ENCODE data around the gene CAMTA1.
A peak's percentile ranks its signal among the peaks of the same experiment; 100 is the strongest.

The CAMTA1 gene

GRCh38 chr1:6873298-6874015 is 88.2 kb downstream of the CAMTA1 start:
- DNase-seq (ENCODE audit: low spot score) = no peak

- no peak for DNase-seq (ENCODE audit: low spot score)
These were observed 89.0 kb downstream of the CAMTA1 start for GRCh38 chr1:6874298-6874697.

GRCh38 chr1:6880951-6881690 is 95.9 kb downstream of the CAMTA1 start:
- DNase-seq (ENCODE audit: low spot score) = no peak

- DNase-seq (ENCODE audit: low spot score) = no peak
These were observed 97.2 kb downstream of the CAMTA1 start for GRCh38 chr1:6882414-6882813.

GRCh38 chr1:6884652-6885153 is 99.4 kb downstream of the CAMTA1 start:
- DNase-seq (ENCODE audit: low spot score) = no peak

- DNase-seq (ENCODE audit: low spot score) = no peak
These were observed 100.2 kb downstream of the CAMTA1 start for GRCh38 chr1:6885426-6885825.

- no peak for DNase-seq (ENCODE audit: low spot score)
These were observed 101.3 kb downstream of the CAMTA1 start for GRCh38 chr1:6886523-6886922.

- DNase-seq (ENCODE audit: low spot score) = no peak
These were observed 103.0 kb downstream of the CAMTA1 start for GRCh38 chr1:6888268-6888667.

GRCh38 chr1:6888870-6889269 is 103.6 kb downstream of the CAMTA1 start:
- no peak for DNase-seq (ENCODE audit: low spot score)

GRCh38 chr1:6889875-6890480 is 104.7 kb downstream of the CAMTA1 start:
- no peak for DNase-seq (ENCODE audit: low spot score)

- DNase-seq (ENCODE audit: low spot score) = no peak
These were observed 105.4 kb downstream of the CAMTA1 start for GRCh38 chr1:6890686-6891085.

GRCh38 chr1:6891781-6892579 is 106.7 kb downstream of the CAMTA1 start:
- no peak for DNase-seq (ENCODE audit: low spot score)

GRCh38 chr1:6893388-6893787 is 108.1 kb downstream of the CAMTA1 start:
- DNase-seq (ENCODE audit: low spot score) = no peak

- no peak for DNase-seq (ENCODE audit: low spot score)
These were observed 111.9 kb downstream of the CAMTA1 start for GRCh38 chr1:6897138-6897537.

GRCh38 chr1:6898974-6899539 is 113.8 kb downstream of the CAMTA1 start:
- no peak for DNase-seq (ENCODE audit: low spot score)

- no peak for DNase-seq (ENCODE audit: low spot score)
These were observed 114.4 kb downstream of the CAMTA1 start for GRCh38 chr1:6899621-6900020.

- DNase-seq (ENCODE audit: low spot score) = no peak
These were observed 116.9 kb downstream of the CAMTA1 start for GRCh38 chr1:6902153-6902552.

- peak; percentile 3 for DNase-seq (ENCODE audit: low spot score)
These were observed 119.4 kb downstream of the CAMTA1 start for GRCh38 chr1:6904476-6905170.

GRCh38 chr1:6905331-6905730 is 120.1 kb downstream of the CAMTA1 start:
- DNase-seq (ENCODE audit: low spot score) = peak; percentile 50

- DNase-seq (ENCODE audit: low spot score) = peak; percentile 42
These were observed 120.5 kb downstream of the CAMTA1 start for GRCh38 chr1:6905790-6906189.

GRCh38 chr1:6906783-6907182 is 121.5 kb downstream of the CAMTA1 start:
- peak; percentile 42 for DNase-seq (ENCODE audit: low spot score)

Data from left forelimb (tissue), 1 donor.